ENCODE data around the gene DLG2.
A peak's percentile ranks its signal among the peaks of the same experiment; 100 is the strongest.

The DLG2 gene

GRCh38 chr11:83682611-83682973 is 1944.6 kb downstream of the DLG2 start:
- peak; percentile 5 for DNase-seq

GRCh38 chr11:83681906-83682610 is 1945.1 kb downstream of the DLG2 start:
- DNase-seq, result no peak

GRCh38 chr11:83681031-83681781 is 1945.9 kb downstream of the DLG2 start:
- DNase-seq, result no peak

GRCh38 chr11:83680321-83680720 is 1946.8 kb downstream of the DLG2 start:
- no peak for DNase-seq

- DNase-seq, result no peak
These were observed 1948.1 kb downstream of the DLG2 start for GRCh38 chr11:83678831-83679584.

GRCh38 chr11:83677730-83678129 is 1949.4 kb downstream of the DLG2 start:
- DNase-seq, result no peak

- DNase-seq, result no peak
These were observed 1951.0 kb downstream of the DLG2 start for GRCh38 chr11:83676056-83676601.

GRCh38 chr11:83674102-83674896 is 1952.8 kb downstream of the DLG2 start:
- no peak for DNase-seq

GRCh38 chr11:83671289-83671688 is 1955.9 kb downstream of the DLG2 start:
- DNase-seq, result no peak

- no peak for DNase-seq
These were observed 1961.0 kb downstream of the DLG2 start for GRCh38 chr11:83666149-83666548.

- no peak for DNase-seq
These were observed 1963.2 kb downstream of the DLG2 start for GRCh38 chr11:83663988-83664387.

- DNase-seq, result no peak
These were observed 1963.7 kb downstream of the DLG2 start for GRCh38 chr11:83663446-83663845.

GRCh38 chr11:83662494-83662893 is 1964.7 kb downstream of the DLG2 start:
- DNase-seq, result no peak

- no peak for DNase-seq
These were observed 1965.4 kb downstream of the DLG2 start for GRCh38 chr11:83661491-83662350.

- no peak for DNase-seq
These were observed 1967.7 kb downstream of the DLG2 start for GRCh38 chr11:83659466-83659865.

- DNase-seq, result no peak
These were observed 1970.3 kb downstream of the DLG2 start for GRCh38 chr11:83656796-83657330.

GRCh38 chr11:83655976-83656375 is 1971.2 kb downstream of the DLG2 start:
- no peak for DNase-seq

GRCh38 chr11:83649528-83649855 is 1977.7 kb downstream of the DLG2 start:
- no peak for DNase-seq

GRCh38 chr11:83648610-83649527 is 1978.3 kb downstream of the DLG2 start:
- no peak for DNase-seq

- DNase-seq, result no peak
These were observed 1981.6 kb downstream of the DLG2 start for GRCh38 chr11:83645561-83645960.

Measured in hematopoietic multipotent progenitor cell treated with erythropoietin and hydrocortisone succinate and interleukin-3 and kit ligand, for 6 days (in vitro differentiated cells).